Vagina (tissue), 2 donors: ENCODE measurements around the gene CASKIN1. TPM values are rescaled to one million over a fixed set of nuclear protein-coding genes. Genes with fewer than 3 reads are reported as not detected.

Experiments used
- DNase-seq, 2 donors: peaks; one replicate each; pipeline ENCODE4 v3.0.0-alpha.2; 2017; ENCODE audit errors: extremely low spot score in 2 of 2
- H3K27ac ChIP-seq: fragments of 200-600 bp; sonication (generic); one replicate; pipeline ENCODE4 v1.5.1; 2019
- H3K27me3 ChIP-seq: fragments of 200-600 bp; sonication (generic); one replicate; pipeline ENCODE4 v1.5.1; 2019
- H3K36me3 ChIP-seq, 2 donors: fragments of 200-600 bp; sonication (generic); one replicate each; pipeline ENCODE4 v1.5.1; 2017 to 2019
- H3K4me1 ChIP-seq: fragments of 200-600 bp; sonication (generic); one replicate; pipeline ENCODE4 v1.5.1; 2019
- H3K4me3 ChIP-seq, 2 donors: fragments of 200-600 bp; sonication (generic); 1 replicate in 1 of 2; 2 replicates in 1 of 2; pipeline ENCODE4 v1.5.1; 2016 to 2019
- H3K9me3 ChIP-seq: fragments of 200-600 bp; sonication (generic); one replicate; pipeline ENCODE4 v1.5.1; 2019
- CTCF ChIP-seq, 3 experiments: fragments of 450-650 bp in 2 of 3; fragments of 200-600 bp in 1 of 3; sonication (generic) in 1 of 3; IDR thresholded peaks; one replicate each; pipeline ENCODE4 v1.5.1; 2017 to 2019; ENCODE audit warnings: antibody characterized with exemption in 3 of 3, mild to moderate bottlenecking in 2 of 3, moderate library complexity in 2 of 3
- POLR2A ChIP-seq, 2 donors: fragments of 450-650 bp; IDR thresholded peaks; one replicate each; pipeline ENCODE4 v1.6.1; 2017; ENCODE audit warnings: antibody characterized with exemption in 2 of 2, mild to moderate bottlenecking in 2 of 2, moderate library complexity in 2 of 2
- POLR2AphosphoS5 ChIP-seq, 2 donors: sonication (generic); formaldehyde crosslinking; IDR thresholded peaks; one replicate each; pipeline ENCODE4 v1.9.0; 2017; ENCODE audit warnings: antibody characterized with exemption in 2 of 2, mild to moderate bottlenecking in 2 of 2, low read depth in 1 of 2; ENCODE audit not compliant: insufficient read depth in 1 of 2
- intact Hi-C: fragments of 100-400 bp; cut with DNase I; formaldehyde crosslinking; loops from one replicate; pipeline ENCODE4 v1.15.1; 2023
- total RNA-seq: library from RNA; depleted of rRNA; stranded (reverse); fragments of >200 nt; gene quantifications from one replicate; pipeline ENCODE4 v1.2.3, GENCODE V29; 2016

CASKIN1 gene
- total RNA-seq, 1 donor from 2014 or later, result 0.25 TPM

- intact Hi-C loops, result no loop called here
- Histone ChIP-seq H3K4me1 (peaks cover 47% of the 10 kb centered on the region), H3K27me3 (no peaks in the 10 kb centered on the region), H3K36me3 (peaks cover 0 to 30% of the 10 kb centered on the region in 2 donors), H3K4me3 (no peak overlapping the region), H3K9me3 (no peaks in the 10 kb centered on the region), H3K27ac (no peak overlapping the region)
- TF ChIP-seq POLR2AphosphoS5 (IDR thresholded peaks at IDR 0.05; ENCODE audit: insufficient read depth in 1 of 2, low read depth in 1 of 2), result no peak
- TF ChIP-seq CTCF (IDR thresholded peaks at IDR 0.05), result no peak
- TF ChIP-seq POLR2A (IDR thresholded peaks at IDR 0.05), result no peak
- no peak for DNase-seq
Observed at GRCh38 chr16:2226918-2227317, 30.5 kb upstream of the CASKIN1 start.

DNA sequence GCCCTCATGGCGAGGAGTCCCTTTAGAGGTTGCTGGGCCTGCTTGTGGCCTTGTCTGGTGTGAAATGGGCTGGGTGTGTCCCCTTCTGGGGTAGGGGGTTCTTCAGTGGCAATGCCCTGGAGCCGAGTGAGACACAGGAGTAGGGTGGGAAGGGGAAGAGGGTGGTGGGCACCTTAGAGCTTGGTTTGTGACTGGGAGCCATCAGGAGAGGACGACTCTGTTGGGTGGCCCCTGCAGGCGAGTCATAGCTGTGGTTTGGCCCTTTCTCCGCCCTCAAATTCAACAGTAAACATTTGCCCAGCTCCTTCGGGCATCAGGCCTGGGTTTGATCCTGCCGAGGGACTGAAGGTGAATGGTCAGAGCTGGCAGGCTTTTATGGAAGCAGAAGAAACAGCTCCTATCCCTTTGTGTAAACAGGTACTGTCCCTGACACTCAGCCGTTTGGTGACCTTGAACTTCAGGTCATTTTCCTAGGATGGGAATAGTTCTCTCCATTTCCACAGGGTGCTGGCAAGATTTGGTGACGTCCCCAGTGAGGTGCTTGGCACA, 29.9 kb upstream of the CASKIN1 start:
- Histone ChIP-seq H3K4me3 (no peak overlapping the region), H3K27me3 (no peaks in the 10 kb centered on the region), H3K9me3 (no peaks in the 10 kb centered on the region), H3K27ac (no peak overlapping the region), H3K36me3 (peaks cover 0 to 24% of the 10 kb centered on the region in 2 donors), H3K4me1 (peaks cover 41% of the 10 kb centered on the region)
- TF ChIP-seq CTCF (IDR thresholded peaks at IDR 0.05) (no peak), POLR2A (IDR thresholded peaks at IDR 0.05) (no peak)
- DNase-seq, result no peak
- intact Hi-C loops, result no loop called here

- Histone ChIP-seq H3K27ac (peak overlapping the region; percentile 89), H3K9me3 (no peaks in the 10 kb centered on the region), H3K27me3 (no peaks in the 10 kb centered on the region), H3K4me1 (peaks cover 31% of the 10 kb centered on the region), H3K4me3 (peak overlapping the region; percentile 82 to 99), H3K36me3 (peaks cover 0 to 6% of the 10 kb centered on the region in 2 donors)
- no peak for DNase-seq
- no peak for TF ChIP-seq POLR2A (IDR thresholded peaks at IDR 0.05)
- no peak for TF ChIP-seq CTCF (IDR thresholded peaks at IDR 0.05)
- TF ChIP-seq POLR2AphosphoS5 (IDR thresholded peaks at IDR 0.05; ENCODE audit: insufficient read depth in 1 of 2, low read depth in 1 of 2), result no peak
- intact Hi-C loops, result no loop called here
Observed at GRCh38 chr16:2223942-2224486, 27.6 kb upstream of the CASKIN1 start.

DNA sequence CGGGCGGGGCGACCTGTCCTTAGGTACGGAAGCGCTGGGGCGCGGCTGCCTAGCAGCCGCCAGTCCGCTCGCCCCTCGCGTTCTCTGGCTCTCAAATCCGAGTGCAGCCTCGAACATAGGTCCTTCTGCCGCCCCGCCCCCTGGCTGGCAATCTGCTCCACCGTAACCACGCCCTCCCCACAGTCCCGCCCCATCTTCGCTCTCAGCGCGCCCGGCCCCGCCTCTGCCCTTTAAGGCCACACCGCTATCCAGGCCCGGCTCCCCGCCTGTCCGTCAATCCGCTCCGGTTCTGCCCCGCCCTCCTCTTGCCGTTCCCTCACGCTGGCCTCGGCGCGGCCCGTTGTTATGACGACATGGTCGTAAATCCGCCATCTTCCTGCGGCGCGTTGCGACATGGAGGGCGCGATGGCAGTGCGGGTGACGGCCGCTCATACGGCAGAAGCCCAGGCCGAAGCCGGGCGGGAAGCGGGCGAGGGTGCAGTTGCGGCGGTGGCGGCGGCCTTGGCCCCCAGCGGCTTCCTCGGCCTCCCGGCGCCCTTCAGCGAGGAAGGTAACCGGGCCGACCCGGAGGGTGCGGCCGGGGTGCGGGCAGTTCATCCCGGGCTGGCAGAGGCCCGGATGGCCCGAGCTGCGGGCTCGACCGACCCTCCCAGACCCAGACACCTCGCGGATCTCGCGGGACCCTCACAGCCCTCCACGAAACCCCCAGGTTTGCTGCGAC, 27.0 kb upstream of the CASKIN1 start, which contains the start of gene E4F1:
Gene E4F1, plus strand, starts transcription at position 371 of the 721 bp plus-strand sequence. Its CDS starts 23 bp downstream, at position 394.
- peak within 1 kb of the TSS; percentile 89 for H3K27ac ChIP-seq
- H3K4me3 ChIP-seq, result peak within 1 kb of the TSS; percentile 82 to 99
- no peaks in the 10 kb centered on the region for H3K27me3 ChIP-seq
- peak; percentile 98 for DNase-seq
- no peaks in the 10 kb centered on the region for H3K9me3 ChIP-seq
- no peaks in the 10 kb centered on the region for H3K36me3 ChIP-seq
- TF ChIP-seq POLR2A (IDR thresholded peaks at IDR 0.05) (peak in 1 of 2 donors; percentile 72), POLR2AphosphoS5 (IDR thresholded peaks at IDR 0.05; ENCODE audit: insufficient read depth in 1 of 2, low read depth in 1 of 2) (peak; percentile 88 to 91), CTCF (IDR thresholded peaks at IDR 0.05) (no peak)
- intact Hi-C loops, result no loop called here
- peaks cover 31% of the 10 kb centered on the region for H3K4me1 ChIP-seq

DNA sequence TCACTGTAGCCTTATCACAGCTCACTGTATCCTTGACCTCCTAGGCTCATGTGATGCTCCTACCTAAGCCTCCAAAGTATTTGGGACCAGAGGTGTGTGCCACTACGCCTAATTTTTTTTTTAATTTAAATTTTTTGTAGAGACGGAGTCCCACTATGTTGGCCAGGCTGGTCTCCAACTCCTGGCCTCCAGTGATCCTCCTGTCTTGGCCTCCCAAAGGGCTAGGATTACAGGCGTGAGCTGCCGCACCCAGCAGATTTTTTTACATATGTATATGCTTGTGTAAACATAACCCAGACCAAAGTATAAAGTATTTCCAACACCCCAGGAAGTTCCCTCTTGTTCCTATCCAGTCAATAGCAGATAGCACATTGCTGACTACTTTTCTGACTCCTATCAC, 19.9 kb upstream of the CASKIN1 start:
- Histone ChIP-seq H3K4me1 (peaks cover 31% of the 10 kb centered on the region), H3K27me3 (no peaks in the 10 kb centered on the region), H3K4me3 (no peak overlapping the region), H3K27ac (no peak overlapping the region), H3K36me3 (no peaks in the 10 kb centered on the region), H3K9me3 (no peaks in the 10 kb centered on the region)
- DNase-seq, result no peak
- TF ChIP-seq CTCF (IDR thresholded peaks at IDR 0.05) (no peak), POLR2A (IDR thresholded peaks at IDR 0.05) (no peak), POLR2AphosphoS5 (IDR thresholded peaks at IDR 0.05; ENCODE audit: insufficient read depth in 1 of 2, low read depth in 1 of 2) (no peak)
- intact Hi-C loops, result no loop called here
